HepG2 (cell line): ENCODE data around the gene ACOT8. TPM values are rescaled to one million over a fixed set of nuclear protein-coding genes. Genes with fewer than 3 reads are reported as not detected.

Source experiments
- CEBPG ChIP-seq: IDR thresholded peaks from 2 replicates; pipeline ENCODE4 v1.6.1; 2016
- DMAP1 ChIP-seq: IDR thresholded peaks from 2 replicates; pipeline ENCODE4 v1.6.1; 2016
- HINFP ChIP-seq: sonication (generic); formaldehyde crosslinking; IDR thresholded peaks from 2 replicates; pipeline ENCODE4 v1.4.0; 2020; ENCODE audit warnings: low read depth, mild to moderate bottlenecking, missing genetic modification reagents
- MAFK ChIP-seq, 2 experiments: IDR thresholded peaks in 1 of 2; conservative IDR thresholded peaks in 1 of 2; 2 replicates each; pipeline ENCODE4 v1.6.1; 2011; ENCODE audit warnings: improper control_type of control experiment in 2 of 2, low read length in 2 of 2
- NKX3-1 ChIP-seq: sonication (generic); formaldehyde crosslinking; IDR thresholded peaks from 2 replicates; pipeline ENCODE4 v1.5.0; 2020; ENCODE audit warnings: missing genetic modification reagents
- REL ChIP-seq: sonication (generic); formaldehyde crosslinking; conservative IDR thresholded peaks from 2 replicates; pipeline ENCODE4 v1.8.0; 2022; ENCODE audit warnings: mild to moderate bottlenecking, missing genetic modification reagents, moderate library complexity
- ZFYVE20 ChIP-seq: sonication (generic); formaldehyde crosslinking; IDR thresholded peaks from 2 replicates; pipeline ENCODE4 v1.8.0; 2023; ENCODE audit warnings: low read depth, mild to moderate bottlenecking, moderate library complexity, missing genetic modification reagents, borderline replicate concordance
- ZNF737 ChIP-seq: sonication (generic); formaldehyde crosslinking; IDR thresholded peaks from 2 replicates; pipeline ENCODE4 v1.5.0; 2020; ENCODE audit warnings: missing genetic modification reagents, mild to moderate bottlenecking, borderline replicate concordance
- polyA plus RNA-seq, 8 experiments: library from polyadenylated mRNA; depleted of rRNA in 3 of 8; stranded (reverse) in 7 of 8; unstranded in 1 of 8; fragments of >200 nt; fragmentation: Illumina TruSeq in 4 of 8; extraction: Trizol in 4 of 8; gene quantifications; 2 replicates each; pipeline versions ENCODE4 v1.2.1 to v1.2.3, GENCODE V29; 2011 to 2016; ENCODE audit warnings: low read depth in 4 of 8, missing spikeins in 1 of 8, mixed read lengths in 1 of 8; ENCODE audit not compliant: insufficient read depth in 1 of 8
- total RNA-seq, 5 experiments: library from RNA; depleted of rRNA; stranded (reverse); fragments of >200 nt; fragmentation: Illumina TruSeq; extraction: Trizol; gene quantifications; 2 replicates each; pipeline ENCODE4 v1.2.3, GENCODE V29; 2016; ENCODE audit warnings: low read depth in 1 of 5
- TF ChIP-seq, protein P1 (sequence below): sonication (generic); formaldehyde crosslinking; IDR thresholded peaks from 2 replicates; pipeline ENCODE4 v1.4.0; 2020; ENCODE audit warnings: mild to moderate bottlenecking, missing genetic modification reagents
- TF ChIP-seq, protein P2 (sequence below): sonication (generic); formaldehyde crosslinking; IDR thresholded peaks from 2 replicates; pipeline ENCODE4 v1.4.0; 2020; ENCODE audit warnings: missing genetic modification reagents
- TF ChIP-seq, protein P3 (sequence below): sonication (generic); formaldehyde crosslinking; IDR thresholded peaks from 2 replicates; pipeline ENCODE4 v1.9.0; 2021; ENCODE audit warnings: missing genetic modification reagents, borderline replicate concordance

The ACOT8 gene
- total and polyA plus RNA-seq, 2 of the 13 experiments (the other 11 are each of a cell fraction or from before 2014, with no cell fraction given) = 31.4 to 45.5 TPM

DNA sequence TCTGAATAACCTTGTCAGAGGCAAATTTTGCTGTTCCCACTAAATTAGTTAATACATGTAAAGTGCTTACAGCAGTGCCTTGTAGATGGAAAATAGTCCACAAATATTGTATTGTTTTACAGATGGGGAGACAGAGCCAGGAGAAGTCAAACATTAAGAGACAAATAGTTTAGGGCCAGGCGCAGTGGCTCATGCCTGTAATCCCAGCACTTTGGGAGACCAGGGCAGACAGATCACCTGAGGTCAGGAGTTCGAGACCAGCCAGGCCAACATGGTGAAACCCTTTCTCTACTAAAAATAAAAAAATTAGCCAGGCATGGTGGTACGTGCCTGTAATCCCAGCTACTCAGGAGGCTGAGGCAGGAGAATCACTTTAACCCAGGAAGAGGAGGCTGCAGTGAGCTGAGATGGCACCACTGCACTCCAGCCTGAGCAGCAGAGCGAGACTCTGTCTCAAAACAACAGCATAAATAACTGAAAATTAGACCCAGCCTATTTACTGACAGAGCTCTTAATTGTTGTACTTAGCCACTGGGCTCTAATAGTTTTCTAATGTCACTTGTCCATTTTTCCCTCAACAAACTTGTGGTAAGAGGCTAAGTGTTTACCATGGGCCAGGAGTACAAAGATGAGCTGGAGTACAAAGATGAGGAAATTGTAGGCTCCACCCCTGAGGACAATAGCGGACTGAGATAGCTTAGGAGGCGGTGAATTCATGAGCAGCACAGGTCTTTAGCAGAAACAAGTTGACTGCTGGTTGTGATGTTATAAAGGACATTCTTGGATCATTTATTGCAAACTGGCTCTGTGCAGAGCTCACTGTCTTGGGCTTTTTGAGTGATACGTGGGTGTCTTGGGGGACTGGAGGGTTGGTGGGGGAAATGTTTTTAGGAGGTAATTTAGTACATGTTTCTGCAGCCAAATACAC lies 6.6 kb upstream of the ACOT8 start (continued):
- TF ChIP-seq, protein P1, sequence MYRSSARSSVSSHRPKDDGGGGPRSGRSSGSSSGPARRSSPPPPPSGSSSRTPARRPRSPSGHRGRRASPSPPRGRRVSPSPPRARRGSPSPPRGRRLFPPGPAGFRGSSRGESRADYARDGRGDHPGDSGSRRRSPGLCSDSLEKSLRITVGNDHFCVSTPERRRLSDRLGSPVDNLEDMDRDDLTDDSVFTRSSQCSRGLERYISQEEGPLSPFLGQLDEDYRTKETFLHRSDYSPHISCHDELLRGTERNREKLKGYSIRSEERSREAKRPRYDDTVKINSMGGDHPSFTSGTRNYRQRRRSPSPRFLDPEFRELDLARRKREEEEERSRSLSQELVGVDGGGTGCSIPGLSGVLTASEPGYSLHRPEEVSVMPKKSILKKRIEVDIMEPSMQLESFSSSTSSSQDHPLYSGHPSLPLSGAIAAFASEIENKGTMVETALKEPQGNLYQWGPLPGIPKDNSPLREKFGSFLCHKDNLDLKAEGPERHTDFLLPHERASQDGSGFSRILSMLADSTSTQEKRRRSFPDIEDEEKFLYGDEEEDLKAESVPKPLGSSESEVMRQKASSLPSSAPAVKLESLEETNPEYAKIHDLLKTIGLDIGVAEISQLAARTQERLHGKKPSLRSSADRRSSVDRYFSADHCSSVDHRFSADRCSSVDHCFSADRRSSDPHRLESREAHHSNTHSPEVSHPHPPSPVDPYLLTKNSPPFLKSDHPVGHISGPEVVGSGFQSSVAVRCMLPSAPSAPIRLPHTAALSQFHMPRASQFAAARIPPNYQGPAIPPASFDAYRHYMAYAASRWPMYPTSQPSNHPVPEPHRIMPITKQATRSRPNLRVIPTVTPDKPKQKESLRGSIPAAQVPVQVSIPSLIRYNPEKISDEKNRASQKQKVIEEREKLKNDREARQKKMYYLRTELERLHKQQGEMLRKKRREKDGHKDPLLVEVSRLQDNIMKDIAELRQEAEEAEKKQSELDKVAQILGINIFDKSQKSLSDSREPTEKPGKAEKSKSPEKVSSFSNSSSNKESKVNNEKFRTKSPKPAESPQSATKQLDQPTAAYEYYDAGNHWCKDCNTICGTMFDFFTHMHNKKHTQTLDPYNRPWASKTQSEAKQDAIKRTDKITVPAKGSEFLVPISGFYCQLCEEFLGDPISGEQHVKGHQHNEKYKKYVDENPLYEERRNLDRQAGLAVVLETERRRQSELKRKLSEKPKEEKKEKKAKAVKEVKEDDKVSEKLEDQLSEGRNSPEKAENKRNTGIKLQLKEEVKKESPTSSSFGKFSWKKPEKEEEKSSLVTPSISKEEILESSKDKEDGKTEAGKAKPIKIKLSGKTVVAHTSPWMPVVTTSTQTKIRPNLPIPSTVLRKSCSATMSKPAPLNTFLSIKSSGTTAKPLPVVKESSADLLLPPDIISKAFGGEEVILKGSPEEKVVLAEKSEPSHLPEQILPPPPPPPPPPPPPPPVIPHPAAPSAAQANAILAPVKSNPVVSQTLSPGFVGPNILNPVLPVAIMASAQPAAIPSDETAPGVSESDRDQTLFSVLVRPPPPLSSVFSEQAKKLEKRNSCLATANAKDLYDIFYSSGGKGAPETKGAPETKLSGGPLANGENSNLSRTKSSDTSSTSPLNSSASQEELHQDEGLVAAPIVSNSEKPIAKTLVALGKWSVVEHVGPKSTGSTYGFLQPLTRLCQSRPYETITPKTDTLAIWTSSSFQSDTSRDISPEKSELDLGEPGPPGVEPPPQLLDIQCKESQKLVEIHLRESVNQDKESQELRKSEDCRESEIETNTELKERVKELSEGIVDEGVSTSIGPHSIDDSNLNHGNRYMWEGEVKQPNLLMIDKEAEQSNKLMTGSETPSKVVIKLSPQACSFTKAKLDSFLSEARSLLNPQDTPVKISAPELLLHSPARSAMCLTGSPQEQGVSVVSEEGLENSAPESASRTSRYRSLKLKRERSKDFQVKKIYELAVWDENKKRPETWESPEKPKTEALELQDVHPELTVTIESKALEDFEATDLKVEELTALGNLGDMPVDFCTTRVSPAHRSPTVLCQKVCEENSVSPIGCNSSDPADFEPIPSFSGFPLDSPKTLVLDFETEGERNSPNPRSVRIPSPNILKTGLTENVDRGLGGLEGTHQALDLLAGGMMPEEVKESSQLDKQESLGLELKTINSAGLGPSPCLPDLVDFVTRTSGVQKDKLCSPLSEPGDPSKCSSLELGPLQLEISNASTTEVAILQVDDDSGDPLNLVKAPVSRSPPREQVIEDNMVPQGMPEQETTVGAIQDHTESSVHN = no peak
- TF ChIP-seq DMAP1 (CRISPR knock-in tag) (no peak; the same call in 1 of the 2 replicates), HINFP (no peak), CEBPG (CRISPR knock-in tag) (peak; percentile 87), REL (CRISPR knock-in tag) (no peak), ZFYVE20 (CRISPR knock-in tag) (no peak), NKX3-1 (CRISPR knock-in tag) (no peak), ZNF737 (CRISPR knock-in tag) (no peak), MAFK (conservative IDR thresholded peaks at IDR 0.05 in 1 of 2, IDR thresholded peaks at IDR 0.05 in 1 of 2; ENCODE audit: low read length in 2 of 2) (no peak)
- TF ChIP-seq, protein P2, sequence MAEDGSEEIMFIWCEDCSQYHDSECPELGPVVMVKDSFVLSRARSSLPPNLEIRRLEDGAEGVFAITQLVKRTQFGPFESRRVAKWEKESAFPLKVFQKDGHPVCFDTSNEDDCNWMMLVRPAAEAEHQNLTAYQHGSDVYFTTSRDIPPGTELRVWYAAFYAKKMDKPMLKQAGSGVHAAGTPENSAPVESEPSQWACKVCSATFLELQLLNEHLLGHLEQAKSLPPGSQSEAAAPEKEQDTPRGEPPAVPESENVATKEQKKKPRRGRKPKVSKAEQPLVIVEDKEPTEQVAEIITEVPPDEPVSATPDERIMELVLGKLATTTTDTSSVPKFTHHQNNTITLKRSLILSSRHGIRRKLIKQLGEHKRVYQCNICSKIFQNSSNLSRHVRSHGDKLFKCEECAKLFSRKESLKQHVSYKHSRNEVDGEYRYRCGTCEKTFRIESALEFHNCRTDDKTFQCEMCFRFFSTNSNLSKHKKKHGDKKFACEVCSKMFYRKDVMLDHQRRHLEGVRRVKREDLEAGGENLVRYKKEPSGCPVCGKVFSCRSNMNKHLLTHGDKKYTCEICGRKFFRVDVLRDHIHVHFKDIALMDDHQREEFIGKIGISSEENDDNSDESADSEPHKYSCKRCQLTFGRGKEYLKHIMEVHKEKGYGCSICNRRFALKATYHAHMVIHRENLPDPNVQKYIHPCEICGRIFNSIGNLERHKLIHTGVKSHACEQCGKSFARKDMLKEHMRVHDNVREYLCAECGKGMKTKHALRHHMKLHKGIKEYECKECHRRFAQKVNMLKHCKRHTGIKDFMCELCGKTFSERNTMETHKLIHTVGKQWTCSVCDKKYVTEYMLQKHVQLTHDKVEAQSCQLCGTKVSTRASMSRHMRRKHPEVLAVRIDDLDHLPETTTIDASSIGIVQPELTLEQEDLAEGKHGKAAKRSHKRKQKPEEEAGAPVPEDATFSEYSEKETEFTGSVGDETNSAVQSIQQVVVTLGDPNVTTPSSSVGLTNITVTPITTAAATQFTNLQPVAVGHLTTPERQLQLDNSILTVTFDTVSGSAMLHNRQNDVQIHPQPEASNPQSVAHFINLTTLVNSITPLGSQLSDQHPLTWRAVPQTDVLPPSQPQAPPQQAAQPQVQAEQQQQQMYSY (CRISPR knock-in tag) = no peak
- TF ChIP-seq, protein P3, sequence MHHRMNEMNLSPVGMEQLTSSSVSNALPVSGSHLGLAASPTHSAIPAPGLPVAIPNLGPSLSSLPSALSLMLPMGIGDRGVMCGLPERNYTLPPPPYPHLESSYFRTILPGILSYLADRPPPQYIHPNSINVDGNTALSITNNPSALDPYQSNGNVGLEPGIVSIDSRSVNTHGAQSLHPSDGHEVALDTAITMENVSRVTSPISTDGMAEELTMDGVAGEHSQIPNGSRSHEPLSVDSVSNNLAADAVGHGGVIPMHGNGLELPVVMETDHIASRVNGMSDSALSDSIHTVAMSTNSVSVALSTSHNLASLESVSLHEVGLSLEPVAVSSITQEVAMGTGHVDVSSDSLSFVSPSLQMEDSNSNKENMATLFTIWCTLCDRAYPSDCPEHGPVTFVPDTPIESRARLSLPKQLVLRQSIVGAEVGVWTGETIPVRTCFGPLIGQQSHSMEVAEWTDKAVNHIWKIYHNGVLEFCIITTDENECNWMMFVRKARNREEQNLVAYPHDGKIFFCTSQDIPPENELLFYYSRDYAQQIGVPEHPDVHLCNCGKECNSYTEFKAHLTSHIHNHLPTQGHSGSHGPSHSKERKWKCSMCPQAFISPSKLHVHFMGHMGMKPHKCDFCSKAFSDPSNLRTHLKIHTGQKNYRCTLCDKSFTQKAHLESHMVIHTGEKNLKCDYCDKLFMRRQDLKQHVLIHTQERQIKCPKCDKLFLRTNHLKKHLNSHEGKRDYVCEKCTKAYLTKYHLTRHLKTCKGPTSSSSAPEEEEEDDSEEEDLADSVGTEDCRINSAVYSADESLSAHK (CRISPR knock-in tag) = no peak
